ENCODE measurements around the gene KIF25.

The KIF25 gene

GRCh38 chr6:167997642-167998041 lies at the start of gene KIF25:
Gene KIF25, plus strand, starts transcription at chr6:167997671. Its CDS starts 31,915 bp downstream, at chr6:168029586.
- Histone ChIP-seq H3K27ac (ENCODE audit: low read depth, low read length) (no peak within 1 kb of the TSS), H3K4me3 (ENCODE audit: low read depth in 1 of 5, low read length in 5 of 5) (no peak within 1 kb of the TSS), H3K36me3 (ENCODE audit: control insufficient read depth in 5 of 5, insufficient read depth in 5 of 5, low read length in 5 of 5) (no peaks in the 10 kb centered on the region)

GRCh38 chr6:167947716-167948115 lies 49.8 kb upstream of the KIF25 start:
- Histone ChIP-seq H3K27ac (ENCODE audit: low read depth, low read length) (no peak overlapping the region), H3K9ac (ENCODE audit: low read length in 5 of 5) (no peak overlapping the region), H3K4me1 (ENCODE audit: control insufficient read depth in 5 of 5, insufficient read depth in 5 of 5, low read length in 5 of 5) (no peaks in the 10 kb centered on the region), H3K4me3 (ENCODE audit: low read depth in 1 of 5, low read length in 5 of 5) (no peak overlapping the region), H3K36me3 (ENCODE audit: control insufficient read depth in 5 of 5, insufficient read depth in 5 of 5, low read length in 5 of 5) (peaks cover 34 to 80% (median 77%) of the 10 kb centered on the region in 5 donors), H3K27me3 (ENCODE audit: control insufficient read depth in 5 of 5, insufficient read depth in 4 of 5, low read length in 5 of 5) (no peaks in the 10 kb centered on the region), H3K9me3 (ENCODE audit: control insufficient read depth in 5 of 5, low read length in 5 of 5) (no peaks in the 10 kb centered on the region)

More at GRCh38 chr6:167997642-167998041, at the start of gene KIF25:
- Histone ChIP-seq H3K9me3 (ENCODE audit: control insufficient read depth in 5 of 5, low read length in 5 of 5) (no peaks in the 10 kb centered on the region), H3K27me3 (ENCODE audit: control insufficient read depth in 5 of 5, insufficient read depth in 4 of 5, low read length in 5 of 5) (peaks cover 0 to 5% (median 2%) of the 10 kb centered on the region in 5 donors), H3K9ac (ENCODE audit: low read length in 5 of 5) (no peak within 1 kb of the TSS), H3K4me1 (ENCODE audit: control insufficient read depth in 5 of 5, insufficient read depth in 5 of 5, low read length in 5 of 5) (peaks cover 0 to 16% (median 3%) of the 10 kb centered on the region in 5 donors)

- Histone ChIP-seq H3K27ac (ENCODE audit: low read depth, low read length) (no peak overlapping the region), H3K4me1 (ENCODE audit: control insufficient read depth in 5 of 5, insufficient read depth in 5 of 5, low read length in 5 of 5) (no peaks in the 10 kb centered on the region), H3K4me3 (ENCODE audit: low read depth in 1 of 5, low read length in 5 of 5) (no peak overlapping the region), H3K9me3 (ENCODE audit: control insufficient read depth in 5 of 5, low read length in 5 of 5) (no peaks in the 10 kb centered on the region), H3K36me3 (ENCODE audit: control insufficient read depth in 5 of 5, insufficient read depth in 5 of 5, low read length in 5 of 5) (peaks cover 34 to 73% (median 71%) of the 10 kb centered on the region in 5 donors), H3K9ac (ENCODE audit: low read length in 5 of 5) (no peak overlapping the region), H3K27me3 (ENCODE audit: control insufficient read depth in 5 of 5, insufficient read depth in 4 of 5, low read length in 5 of 5) (no peaks in the 10 kb centered on the region)
Measured at GRCh38 chr6:167948716-167949115, 48.8 kb upstream of the KIF25 start.

GRCh38 chr6:167949121-167949684 lies 48.3 kb upstream of the KIF25 start:
- H3K36me3 ChIP-seq (ENCODE audit: control insufficient read depth in 5 of 5, insufficient read depth in 5 of 5, low read length in 5 of 5), result peaks cover 34 to 68% (median 67%) of the 10 kb centered on the region in 5 donors

GRCh38 chr6:167951781-167952511 lies 45.5 kb upstream of the KIF25 start:
- Histone ChIP-seq H3K4me1 (ENCODE audit: control insufficient read depth in 5 of 5, insufficient read depth in 5 of 5, low read length in 5 of 5) (no peaks in the 10 kb centered on the region), H3K9ac (ENCODE audit: low read length in 5 of 5) (no peak overlapping the region), H3K27me3 (ENCODE audit: control insufficient read depth in 5 of 5, insufficient read depth in 4 of 5, low read length in 5 of 5) (no peaks in the 10 kb centered on the region), H3K9me3 (ENCODE audit: control insufficient read depth in 5 of 5, low read length in 5 of 5) (no peaks in the 10 kb centered on the region), H3K36me3 (ENCODE audit: control insufficient read depth in 5 of 5, insufficient read depth in 5 of 5, low read length in 5 of 5) (peaks cover 24 to 59% (median 56%) of the 10 kb centered on the region in 5 donors), H3K27ac (ENCODE audit: low read depth, low read length) (no peak overlapping the region), H3K4me3 (ENCODE audit: low read depth in 1 of 5, low read length in 5 of 5) (no peak overlapping the region)

More at GRCh38 chr6:167949121-167949684, 48.3 kb upstream of the KIF25 start:
- H3K4me3 ChIP-seq (ENCODE audit: low read depth in 1 of 5, low read length in 5 of 5), result no peak overlapping the region
- no peaks in the 10 kb centered on the region for H3K4me1 ChIP-seq (ENCODE audit: control insufficient read depth in 5 of 5, insufficient read depth in 5 of 5, low read length in 5 of 5)
- H3K9me3 ChIP-seq (ENCODE audit: control insufficient read depth in 5 of 5, low read length in 5 of 5), result no peaks in the 10 kb centered on the region
- no peaks in the 10 kb centered on the region for H3K27me3 ChIP-seq (ENCODE audit: control insufficient read depth in 5 of 5, insufficient read depth in 4 of 5, low read length in 5 of 5)
- no peak overlapping the region for H3K27ac ChIP-seq (ENCODE audit: low read depth, low read length)
- no peak overlapping the region for H3K9ac ChIP-seq (ENCODE audit: low read length in 5 of 5)

GRCh38 chr6:167952512-167952859 lies 45.0 kb upstream of the KIF25 start:
- Histone ChIP-seq H3K4me3 (ENCODE audit: low read depth in 1 of 5, low read length in 5 of 5) (no peak overlapping the region), H3K36me3 (ENCODE audit: control insufficient read depth in 5 of 5, insufficient read depth in 5 of 5, low read length in 5 of 5) (peaks cover 22 to 62% (median 58%) of the 10 kb centered on the region in 5 donors), H3K9me3 (ENCODE audit: control insufficient read depth in 5 of 5, low read length in 5 of 5) (no peaks in the 10 kb centered on the region), H3K27me3 (ENCODE audit: control insufficient read depth in 5 of 5, insufficient read depth in 4 of 5, low read length in 5 of 5) (no peaks in the 10 kb centered on the region), H3K4me1 (ENCODE audit: control insufficient read depth in 5 of 5, insufficient read depth in 5 of 5, low read length in 5 of 5) (no peaks in the 10 kb centered on the region), H3K27ac (ENCODE audit: low read depth, low read length) (no peak overlapping the region), H3K9ac (ENCODE audit: low read length in 5 of 5) (no peak overlapping the region)

- H3K4me1 ChIP-seq (ENCODE audit: control insufficient read depth in 5 of 5, insufficient read depth in 5 of 5, low read length in 5 of 5), result no peaks in the 10 kb centered on the region
- no peaks in the 10 kb centered on the region for H3K27me3 ChIP-seq (ENCODE audit: control insufficient read depth in 5 of 5, insufficient read depth in 4 of 5, low read length in 5 of 5)
- no peak overlapping the region for H3K4me3 ChIP-seq (ENCODE audit: low read depth in 1 of 5, low read length in 5 of 5)
- no peaks in the 10 kb centered on the region for H3K9me3 ChIP-seq (ENCODE audit: control insufficient read depth in 5 of 5, low read length in 5 of 5)
- no peak overlapping the region for H3K27ac ChIP-seq (ENCODE audit: low read depth, low read length)
- H3K36me3 ChIP-seq (ENCODE audit: control insufficient read depth in 5 of 5, insufficient read depth in 5 of 5, low read length in 5 of 5), result peaks cover 16 to 56% (median 52%) of the 10 kb centered on the region in 5 donors
- H3K9ac ChIP-seq (ENCODE audit: low read length in 5 of 5), result no peak overlapping the region
Measured at GRCh38 chr6:167953551-167953950, 43.9 kb upstream of the KIF25 start.

- Histone ChIP-seq H3K27me3 (ENCODE audit: control insufficient read depth in 5 of 5, insufficient read depth in 4 of 5, low read length in 5 of 5) (no peaks in the 10 kb centered on the region), H3K36me3 (ENCODE audit: control insufficient read depth in 5 of 5, insufficient read depth in 5 of 5, low read length in 5 of 5) (peaks cover 16 to 50% (median 46%) of the 10 kb centered on the region in 5 donors), H3K4me3 (ENCODE audit: low read depth in 1 of 5, low read length in 5 of 5) (no peak overlapping the region), H3K27ac (ENCODE audit: low read depth, low read length) (no peak overlapping the region), H3K9ac (ENCODE audit: low read length in 5 of 5) (no peak overlapping the region), H3K9me3 (ENCODE audit: control insufficient read depth in 5 of 5, low read length in 5 of 5) (no peaks in the 10 kb centered on the region), H3K4me1 (ENCODE audit: control insufficient read depth in 5 of 5, insufficient read depth in 5 of 5, low read length in 5 of 5) (no peaks in the 10 kb centered on the region)
Measured at GRCh38 chr6:167954151-167954550, 43.3 kb upstream of the KIF25 start.

GRCh38 chr6:167956491-167956890 lies 41.0 kb upstream of the KIF25 start:
- no peak overlapping the region for H3K9ac ChIP-seq (ENCODE audit: low read length in 5 of 5)
- no peaks in the 10 kb centered on the region for H3K9me3 ChIP-seq (ENCODE audit: control insufficient read depth in 5 of 5, low read length in 5 of 5)
- peaks cover 0 to 6% (median 0%) of the 10 kb centered on the region in 5 donors for H3K4me1 ChIP-seq (ENCODE audit: control insufficient read depth in 5 of 5, insufficient read depth in 5 of 5, low read length in 5 of 5)
- no peaks in the 10 kb centered on the region for H3K27me3 ChIP-seq (ENCODE audit: control insufficient read depth in 5 of 5, insufficient read depth in 4 of 5, low read length in 5 of 5)
- no peak overlapping the region for H3K4me3 ChIP-seq (ENCODE audit: low read depth in 1 of 5, low read length in 5 of 5)
- peaks cover 3 to 27% (median 24%) of the 10 kb centered on the region in 5 donors for H3K36me3 ChIP-seq (ENCODE audit: control insufficient read depth in 5 of 5, insufficient read depth in 5 of 5, low read length in 5 of 5)
- H3K27ac ChIP-seq (ENCODE audit: low read depth, low read length), result no peak overlapping the region

GRCh38 chr6:167956983-167957492 lies 40.4 kb upstream of the KIF25 start:
- Histone ChIP-seq H3K27me3 (ENCODE audit: control insufficient read depth in 5 of 5, insufficient read depth in 4 of 5, low read length in 5 of 5) (no peaks in the 10 kb centered on the region), H3K27ac (ENCODE audit: low read depth, low read length) (no peak overlapping the region), H3K4me1 (ENCODE audit: control insufficient read depth in 5 of 5, insufficient read depth in 5 of 5, low read length in 5 of 5) (peaks cover 0 to 6% (median 0%) of the 10 kb centered on the region in 5 donors), H3K9ac (ENCODE audit: low read length in 5 of 5) (no peak overlapping the region), H3K9me3 (ENCODE audit: control insufficient read depth in 5 of 5, low read length in 5 of 5) (no peaks in the 10 kb centered on the region), H3K36me3 (ENCODE audit: control insufficient read depth in 5 of 5, insufficient read depth in 5 of 5, low read length in 5 of 5) (peaks cover 3 to 21% (median 19%) of the 10 kb centered on the region in 5 donors), H3K4me3 (ENCODE audit: low read depth in 1 of 5, low read length in 5 of 5) (no peak overlapping the region)
